ENCODE measurements around the gene SLC2A4RG.
"Not testable (repeated sequence)": the region's sequence is repeated elsewhere in the genome, so short reads cannot be mapped to it uniquely, and the experiment has no call there.

Gene SLC2A4RG

GRCh38 chr20:63771046-63771707 is 31.6 kb downstream of the SLC2A4RG start:
- TF ChIP-seq CTCF (IDR thresholded peaks at IDR 0.05; ENCODE audit: borderline replicate concordance, insufficient read depth, low read depth, low read length): no peak
- H3K4me3 ChIP-seq (ENCODE audit: low read depth, low read length): no peak overlapping the region

GRCh38 chr20:63772781-63773518 is 33.4 kb downstream of the SLC2A4RG start:
- H3K4me3 ChIP-seq (ENCODE audit: low read depth, low read length): no peak overlapping the region
- TF ChIP-seq CTCF (IDR thresholded peaks at IDR 0.05; ENCODE audit: borderline replicate concordance, insufficient read depth, low read depth, low read length): no peak

- H3K4me3 ChIP-seq (ENCODE audit: low read depth, low read length): no peak overlapping the region
- no peak for TF ChIP-seq CTCF (IDR thresholded peaks at IDR 0.05; ENCODE audit: borderline replicate concordance, insufficient read depth, low read depth, low read length)
These were observed 34.1 kb downstream of the SLC2A4RG start for GRCh38 chr20:63773571-63774241.

- TF ChIP-seq CTCF (IDR thresholded peaks at IDR 0.05; ENCODE audit: borderline replicate concordance, insufficient read depth, low read depth, low read length): no peak
- no peak overlapping the region for H3K4me3 ChIP-seq (ENCODE audit: low read depth, low read length)
These were observed 34.7 kb downstream of the SLC2A4RG start for GRCh38 chr20:63774306-63774705.

GRCh38 chr20:63775096-63775978 is 35.8 kb downstream of the SLC2A4RG start:
- H3K4me3 ChIP-seq (ENCODE audit: low read depth, low read length): no peak overlapping the region
- 0 out of 2 replicates have a peak, but pooled peaks have one; percentile 36 for TF ChIP-seq CTCF (IDR thresholded peaks at IDR 0.05; ENCODE audit: borderline replicate concordance, insufficient read depth, low read depth, low read length)

GRCh38 chr20:63776875-63777274 is 37.3 kb downstream of the SLC2A4RG start:
- H3K4me3 ChIP-seq (ENCODE audit: low read depth, low read length): not testable (repeated sequence)

- H3K4me3 ChIP-seq (ENCODE audit: low read depth, low read length): no peak overlapping the region
- TF ChIP-seq CTCF (IDR thresholded peaks at IDR 0.05; ENCODE audit: borderline replicate concordance, insufficient read depth, low read depth, low read length): no peak
These were observed 38.0 kb downstream of the SLC2A4RG start for GRCh38 chr20:63777614-63778013.

All from GM12875 (cell line).